Measurements from ENCODE around the gene COL10A1. TPM values are rescaled to one million over a fixed set of nuclear protein-coding genes. Genes with fewer than 3 reads are reported as not detected.

The COL10A1 gene
- 0.14 TPM in 2 replicates for total RNA-seq (ENCODE audit: low replicate concordance)
- long read RNA-seq, partial matches to known transcripts, result 0 of 1 reads
- long read RNA-seq, other reads (novel, unspliced or antisense), result 1 of 1 reads

GRCh38 chr6:116126032-116126431, at the start of gene COL10A1:
Gene COL10A1, minus strand, starts transcription at chr6:116126132. Its CDS starts 640 bp downstream, at chr6:116125492.
- DNase-seq (ENCODE audit: extremely low spot score, unreplicated experiment), result no peak
- TF ChIP-seq CTCF (conservative IDR thresholded peaks at IDR 0.05), result no peak
- Mint-ChIP-seq H3K4me1 (ENCODE audit: unreplicated experiment) (no peaks in the 10 kb centered on the region), H3K36me3 (no peaks in the 10 kb centered on the region), H3K27me3 (no peaks in the 10 kb centered on the region), H3K4me3 (no peak within 1 kb of the TSS), H3K27ac (no peak within 1 kb of the TSS), H3K9me3 (no peaks in the 10 kb centered on the region)

- no peak for DNase-seq (ENCODE audit: extremely low spot score, unreplicated experiment)
- no peak overlapping the region for H3K27ac Mint-ChIP-seq
- TF ChIP-seq CTCF (conservative IDR thresholded peaks at IDR 0.05), result no peak
- peaks cover 9% of the 10 kb centered on the region for H3K9me3 Mint-ChIP-seq
- H3K27me3 Mint-ChIP-seq, result no peaks in the 10 kb centered on the region
- no peak overlapping the region for H3K4me3 Mint-ChIP-seq
- H3K4me1 Mint-ChIP-seq (ENCODE audit: unreplicated experiment), result no peaks in the 10 kb centered on the region
- peaks cover 17% of the 10 kb centered on the region for H3K36me3 Mint-ChIP-seq
Observed at GRCh38 chr6:116175344-116175743, 49.4 kb upstream of the COL10A1 start.

- Mint-ChIP-seq H3K27ac (no peak overlapping the region), H3K4me1 (ENCODE audit: unreplicated experiment) (no peaks in the 10 kb centered on the region), H3K36me3 (peaks cover 17% of the 10 kb centered on the region), H3K9me3 (peaks cover 9% of the 10 kb centered on the region), H3K27me3 (no peaks in the 10 kb centered on the region), H3K4me3 (no peak overlapping the region)
- no peak for DNase-seq (ENCODE audit: extremely low spot score, unreplicated experiment)
- TF ChIP-seq CTCF (conservative IDR thresholded peaks at IDR 0.05), result no peak
Observed at GRCh38 chr6:116173928-116174327, 48.0 kb upstream of the COL10A1 start.

GRCh38 chr6:116170358-116171057, 44.6 kb upstream of the COL10A1 start:
- Mint-ChIP-seq H3K4me1 (ENCODE audit: unreplicated experiment) (no peaks in the 10 kb centered on the region), H3K36me3 (peaks cover 17% of the 10 kb centered on the region), H3K27ac (no peak overlapping the region), H3K27me3 (no peaks in the 10 kb centered on the region), H3K9me3 (peaks cover 5% of the 10 kb centered on the region), H3K4me3 (peak overlapping the region; percentile 11)
- DNase-seq (ENCODE audit: extremely low spot score, unreplicated experiment), result no peak
- TF ChIP-seq CTCF (conservative IDR thresholded peaks at IDR 0.05), result no peak

GRCh38 chr6:116169880-116170279, 43.9 kb upstream of the COL10A1 start:
- no peak for DNase-seq (ENCODE audit: extremely low spot score, unreplicated experiment)
- TF ChIP-seq CTCF (conservative IDR thresholded peaks at IDR 0.05), result no peak
- Mint-ChIP-seq H3K27me3 (no peaks in the 10 kb centered on the region), H3K36me3 (peaks cover 16% of the 10 kb centered on the region), H3K4me1 (ENCODE audit: unreplicated experiment) (no peaks in the 10 kb centered on the region), H3K27ac (no peak overlapping the region), H3K4me3 (no peak overlapping the region), H3K9me3 (no peaks in the 10 kb centered on the region)

All from type B pancreatic cell (in vitro differentiated cells).